ENCODE measurements around the gene PRDX3. TPM values are rescaled to one million over a fixed set of nuclear protein-coding genes. Genes with fewer than 3 reads are reported as not detected.

The PRDX3 gene
- total RNA-seq, 4 donors from 2014 or later: 140 to 289 (median 164) TPM

DNA sequence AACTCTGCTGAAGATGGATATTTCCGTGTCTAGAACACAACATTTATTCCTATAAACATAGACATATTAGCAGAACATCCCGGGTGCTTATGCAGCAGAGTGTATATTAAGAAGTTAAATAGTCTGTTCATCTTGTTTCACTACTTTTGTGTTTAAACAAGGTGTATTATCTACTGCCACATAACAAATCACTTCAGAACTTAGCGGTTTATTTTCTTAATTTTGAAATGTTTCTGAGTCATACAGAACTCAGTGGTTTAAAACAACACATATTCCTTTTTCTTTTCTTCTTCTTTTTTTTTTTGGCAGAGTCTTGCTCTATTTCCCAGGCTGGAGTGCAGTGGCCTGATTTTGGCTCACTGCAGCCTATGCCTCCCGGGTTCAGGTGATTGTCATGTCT, 48.9 kb downstream of the PRDX3 start:
- Histone ChIP-seq H3K4me3 (no peak overlapping the region), H3K4me1 (no peaks in the 10 kb centered on the region), H3K36me3 (peaks cover 0 to 86% of the 10 kb centered on the region in 2 donors), H3K27me3 (no peaks in the 10 kb centered on the region), H3K27ac (no peak overlapping the region), H3K9me3 (no peaks in the 10 kb centered on the region)
- no peak for ATAC-seq
- TF ChIP-seq POLR2AphosphoS5 (IDR thresholded peaks at IDR 0.05) (no peak), POLR2A (IDR thresholded peaks at IDR 0.05) (no peak), EP300 (IDR thresholded peaks at IDR 0.05) (no peak)
- TF ChIP-seq, protein P1, sequence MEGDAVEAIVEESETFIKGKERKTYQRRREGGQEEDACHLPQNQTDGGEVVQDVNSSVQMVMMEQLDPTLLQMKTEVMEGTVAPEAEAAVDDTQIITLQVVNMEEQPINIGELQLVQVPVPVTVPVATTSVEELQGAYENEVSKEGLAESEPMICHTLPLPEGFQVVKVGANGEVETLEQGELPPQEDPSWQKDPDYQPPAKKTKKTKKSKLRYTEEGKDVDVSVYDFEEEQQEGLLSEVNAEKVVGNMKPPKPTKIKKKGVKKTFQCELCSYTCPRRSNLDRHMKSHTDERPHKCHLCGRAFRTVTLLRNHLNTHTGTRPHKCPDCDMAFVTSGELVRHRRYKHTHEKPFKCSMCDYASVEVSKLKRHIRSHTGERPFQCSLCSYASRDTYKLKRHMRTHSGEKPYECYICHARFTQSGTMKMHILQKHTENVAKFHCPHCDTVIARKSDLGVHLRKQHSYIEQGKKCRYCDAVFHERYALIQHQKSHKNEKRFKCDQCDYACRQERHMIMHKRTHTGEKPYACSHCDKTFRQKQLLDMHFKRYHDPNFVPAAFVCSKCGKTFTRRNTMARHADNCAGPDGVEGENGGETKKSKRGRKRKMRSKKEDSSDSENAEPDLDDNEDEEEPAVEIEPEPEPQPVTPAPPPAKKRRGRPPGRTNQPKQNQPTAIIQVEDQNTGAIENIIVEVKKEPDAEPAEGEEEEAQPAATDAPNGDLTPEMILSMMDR (IDR thresholded peaks at IDR 0.05): no peak
- WGBS, 2 donors (ENCODE audit: low coverage in 1 of 2): 82 to 87% methylated on average over 4 of the region's 4 CpGs

DNA sequence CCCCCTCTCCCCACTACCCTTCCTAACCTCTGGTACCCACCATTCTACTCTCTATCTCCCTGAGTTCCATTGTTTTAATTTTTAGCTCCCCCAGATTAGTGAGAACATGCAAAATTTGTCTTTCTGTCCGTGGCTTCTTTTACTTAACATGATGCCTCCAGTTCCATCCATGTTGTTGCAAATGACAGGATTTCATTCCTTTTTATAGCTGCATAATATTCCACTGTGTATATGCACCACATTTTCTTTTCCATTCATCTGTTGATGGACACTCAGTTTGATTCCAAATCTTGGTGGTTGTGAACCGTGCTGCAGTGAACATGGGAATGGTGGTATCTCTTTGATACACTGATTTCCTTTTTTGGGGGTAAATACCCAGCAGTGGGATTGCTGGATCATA, 52.7 kb downstream of the PRDX3 start:
- no peak for ATAC-seq
- no peaks in the 10 kb centered on the region for H3K9me3 ChIP-seq
- no peak overlapping the region for H3K4me3 ChIP-seq
- H3K27me3 ChIP-seq: no peaks in the 10 kb centered on the region
- H3K4me1 ChIP-seq: peaks cover 0 to 2% (median 0%) of the 10 kb centered on the region in 3 donors
- 88 to 93% methylated on average over 2 of the region's 2 CpGs for WGBS, 2 donors (ENCODE audit: low coverage in 1 of 2)
- TF ChIP-seq POLR2AphosphoS5 (IDR thresholded peaks at IDR 0.05) (no peak), POLR2A (IDR thresholded peaks at IDR 0.05) (no peak), EP300 (IDR thresholded peaks at IDR 0.05) (no peak)
- TF ChIP-seq, protein P1 (IDR thresholded peaks at IDR 0.05): no peak
- H3K36me3 ChIP-seq: peaks cover 0 to 96% of the 10 kb centered on the region in 2 donors
- H3K27ac ChIP-seq: no peak overlapping the region

DNA sequence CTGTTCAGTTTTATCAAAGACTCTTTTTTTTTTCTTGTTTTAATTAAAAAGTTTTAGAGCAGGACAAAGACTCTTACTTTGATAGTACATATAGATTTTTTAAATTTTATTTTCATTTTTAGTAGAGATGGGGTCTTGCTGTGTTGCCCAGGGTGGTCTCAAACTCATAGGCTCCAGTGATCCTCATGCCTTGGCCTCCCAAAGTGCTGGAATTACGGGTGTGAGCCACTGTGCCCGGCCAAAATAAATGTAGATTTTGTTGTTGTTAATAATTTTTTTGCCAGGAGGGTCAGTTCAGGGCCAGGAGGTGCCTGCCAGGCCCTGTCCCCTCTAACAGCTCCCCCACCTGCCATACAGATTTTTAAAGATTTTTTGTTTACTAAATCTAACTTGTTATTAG, 57.7 kb downstream of the PRDX3 start:
- peaks cover 0 to 94% of the 10 kb centered on the region in 2 donors for H3K36me3 ChIP-seq
- no peak for ATAC-seq
- H3K4me1 ChIP-seq: peaks cover 0 to 16% (median 0%) of the 10 kb centered on the region in 3 donors

DNA sequence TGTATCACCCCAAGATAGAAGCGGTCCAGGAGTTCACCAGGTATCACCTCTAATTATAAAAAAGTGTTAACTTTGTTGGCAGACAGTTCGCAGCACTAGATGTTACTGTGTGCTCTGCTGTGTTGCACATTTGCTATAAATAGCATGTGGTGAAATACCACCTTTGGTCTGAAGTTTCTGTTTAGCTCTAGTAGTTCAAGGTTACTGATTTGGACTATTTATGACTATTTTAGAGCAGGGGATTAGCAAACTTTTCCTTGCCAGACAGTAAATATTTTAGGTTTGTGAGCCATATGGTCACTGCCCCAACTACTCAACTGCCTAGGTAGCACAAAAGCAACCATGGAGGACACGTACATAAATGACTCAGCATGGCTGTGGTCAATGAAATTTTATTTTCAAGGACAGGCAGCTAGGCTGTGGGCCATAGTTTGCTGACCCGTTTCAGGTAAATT, 58.2 kb downstream of the PRDX3 start:
- Histone ChIP-seq H3K4me1 (peaks cover 0 to 16% (median 0%) of the 10 kb centered on the region in 3 donors), H3K36me3 (peaks cover 0 to 89% of the 10 kb centered on the region in 2 donors), H3K9me3 (no peaks in the 10 kb centered on the region), H3K27me3 (no peaks in the 10 kb centered on the region), H3K27ac (peak overlapping the region; percentile 48 to 68 (median 61)), H3K4me3 (no peak overlapping the region)
- peak; percentile 53 for ATAC-seq
- TF ChIP-seq, protein P1 (IDR thresholded peaks at IDR 0.05): no peak
- no peak for TF ChIP-seq EP300 (IDR thresholded peaks at IDR 0.05)
- peak; percentile 72 for TF ChIP-seq POLR2AphosphoS5 (IDR thresholded peaks at IDR 0.05)
- no peak for TF ChIP-seq POLR2A (IDR thresholded peaks at IDR 0.05)
- 38 to 57% methylated on average over 4 of the region's 4 CpGs for WGBS, 2 donors (ENCODE audit: low coverage in 1 of 2)

More for the DNA sequence above, 57.7 kb downstream of the PRDX3 start:
- TF ChIP-seq POLR2A (IDR thresholded peaks at IDR 0.05) (no peak), EP300 (IDR thresholded peaks at IDR 0.05) (no peak)
- TF ChIP-seq, protein P1 (IDR thresholded peaks at IDR 0.05): no peak
- Histone ChIP-seq H3K4me3 (no peak overlapping the region), H3K27ac (peak overlapping the region in 3 of 4 donors; percentile 48 to 68 (median 54)), H3K27me3 (no peaks in the 10 kb centered on the region), H3K9me3 (no peaks in the 10 kb centered on the region)
- 90 to 92% methylated on average over 2 of the region's 2 CpGs for WGBS, 2 donors (ENCODE audit: low coverage in 1 of 2)

DNA sequence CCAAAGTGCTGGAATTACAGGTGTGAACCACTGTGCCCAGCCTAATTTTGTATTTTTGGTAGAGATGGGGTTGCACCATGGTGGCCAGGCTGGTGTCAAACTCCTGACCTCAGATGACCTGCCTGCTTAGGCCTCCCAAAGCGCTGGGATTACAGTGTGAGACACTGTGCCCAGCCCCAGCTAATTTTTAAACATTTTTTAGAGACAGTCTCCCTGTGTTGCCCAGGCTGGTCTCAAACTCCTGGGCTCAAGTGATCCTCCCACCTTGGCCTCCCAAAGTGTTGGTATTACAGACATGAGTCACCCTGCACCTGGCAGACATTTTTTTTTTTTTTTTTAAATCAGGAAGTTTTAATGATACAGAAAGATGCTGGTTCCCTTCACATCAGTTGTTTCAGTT, 59.2 kb downstream of the PRDX3 start:
- H3K9me3 ChIP-seq: no peaks in the 10 kb centered on the region
- peak overlapping the region in 1 of 4 donors; percentile 68 for H3K27ac ChIP-seq
- no peak for ATAC-seq
- peaks cover 0 to 17% (median 0%) of the 10 kb centered on the region in 3 donors for H3K4me1 ChIP-seq
- H3K36me3 ChIP-seq: peaks cover 0 to 87% of the 10 kb centered on the region in 2 donors
- WGBS, 2 donors (ENCODE audit: low coverage in 1 of 2): 86% methylated on average over 1 of the region's 1 CpG; no CpG with 5 or more reads in 1 of the 2 donors
- no peaks in the 10 kb centered on the region for H3K27me3 ChIP-seq
- H3K4me3 ChIP-seq: no peak overlapping the region
- TF ChIP-seq, protein P1 (IDR thresholded peaks at IDR 0.05): no peak
- TF ChIP-seq POLR2AphosphoS5 (IDR thresholded peaks at IDR 0.05) (no peak), EP300 (IDR thresholded peaks at IDR 0.05) (no peak), POLR2A (IDR thresholded peaks at IDR 0.05) (no peak)
